ENCODE results near the gene DHRS7C.

The DHRS7C gene
- 0 reads per million in 2 donors for total RNA-seq

DNA sequence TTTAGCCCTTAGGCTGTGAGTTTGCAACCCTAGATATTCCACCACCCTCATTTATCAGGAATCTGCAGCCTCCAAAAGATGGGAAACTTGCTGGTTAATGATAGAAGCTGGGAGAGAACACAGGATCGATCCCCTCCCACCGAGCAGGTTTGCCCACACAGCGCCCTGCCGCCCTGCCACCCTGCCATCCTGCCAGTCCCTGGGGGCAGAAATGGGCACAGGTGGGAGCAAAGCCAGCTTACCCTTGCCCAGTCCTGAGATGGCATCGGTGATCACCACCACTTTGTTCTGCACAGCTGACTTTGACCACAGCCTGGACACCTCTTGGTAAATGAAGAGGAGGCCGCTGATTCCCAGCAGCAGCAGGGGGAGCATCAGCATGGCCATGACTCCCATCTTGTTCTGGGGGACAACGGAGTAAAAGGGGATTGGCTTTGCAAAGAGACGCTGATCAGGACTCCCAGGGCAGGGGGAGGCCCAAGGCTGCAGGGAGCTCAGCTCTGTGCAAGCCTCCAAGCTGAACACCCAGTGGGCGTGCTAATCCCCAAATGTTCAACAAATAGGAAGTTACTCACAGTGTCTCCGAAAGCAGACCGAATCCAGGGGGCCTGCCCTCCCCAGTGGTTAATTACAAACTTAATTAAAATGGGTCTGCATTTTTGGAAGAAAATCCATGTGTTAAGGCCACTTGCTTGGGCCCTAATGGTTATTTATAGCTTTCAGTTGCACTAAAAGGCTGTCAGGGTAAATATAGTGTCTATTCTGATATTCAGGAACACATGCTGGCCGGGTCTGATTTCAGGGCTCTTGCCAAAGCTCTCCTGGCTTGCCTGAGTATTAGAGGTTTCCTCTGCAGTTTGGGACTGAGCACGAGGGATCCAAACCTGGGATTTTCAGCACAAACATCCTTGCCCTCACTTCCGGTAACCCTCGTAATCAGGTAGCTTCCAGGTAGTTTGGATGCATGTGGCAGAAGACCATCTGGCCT is at the start of gene DHRS7C:
Gene DHRS7C, minus strand, starts transcription at position 704 of the 988 bp plus-strand sequence. Its CDS starts 308 bp downstream, at position 396.
- no peak for DNase-seq

GRCh38 chr17:9839433-9839832 is 48.0 kb upstream of the DHRS7C start:
- DNase-seq, result no peak

DNA sequence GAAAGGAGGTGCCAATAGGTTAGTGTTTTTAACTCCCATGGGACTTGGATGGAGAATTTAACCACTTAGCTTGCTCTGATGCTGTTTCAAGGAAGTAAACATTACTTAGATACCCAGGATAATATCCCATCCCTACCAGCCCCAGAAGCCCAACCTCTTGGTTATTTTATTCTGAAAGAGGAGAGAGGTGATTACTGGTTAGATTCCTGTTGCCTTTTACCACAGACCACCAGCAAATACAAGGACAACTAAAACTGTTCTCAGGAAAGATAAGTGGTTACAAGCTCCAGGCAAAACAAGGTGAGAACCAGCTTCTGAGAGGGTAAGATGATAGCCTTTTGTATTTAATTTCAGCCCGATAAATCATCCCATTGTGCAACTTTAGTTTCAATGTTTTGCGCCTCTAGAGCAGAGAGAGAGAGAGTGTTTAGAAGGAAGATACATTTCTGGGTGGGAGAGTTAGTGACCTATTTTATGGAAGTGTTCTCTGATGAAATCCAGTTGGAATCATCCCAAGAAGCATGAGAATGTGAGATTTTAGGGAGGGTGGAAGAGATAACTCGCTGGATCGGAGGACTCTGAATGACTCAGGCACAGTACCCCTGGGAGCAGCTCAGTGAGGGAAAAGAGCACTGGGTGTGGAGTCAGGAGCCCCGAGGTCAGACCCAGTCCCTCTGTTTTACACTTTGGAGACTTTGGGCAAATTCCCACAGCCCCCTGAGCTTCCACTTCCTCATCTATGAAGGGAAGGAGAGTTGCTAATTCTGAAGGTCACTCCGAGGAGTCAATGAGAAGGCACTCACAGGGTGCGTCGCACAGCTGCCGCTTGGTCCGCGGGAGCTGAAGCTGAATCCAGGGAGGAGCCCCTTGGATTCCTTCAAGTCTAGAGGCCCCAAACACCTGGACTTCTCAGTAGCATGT is 46.4 kb upstream of the DHRS7C start:
- DNase-seq, result no peak

- DNase-seq, result no peak
Observed at GRCh38 chr17:9833922-9834321, 42.5 kb upstream of the DHRS7C start.

- DNase-seq, result no peak
Observed at GRCh38 chr17:9830711-9831110, 39.3 kb upstream of the DHRS7C start.

- DNase-seq, result no peak
Observed at GRCh38 chr17:9829343-9829742, 38.0 kb upstream of the DHRS7C start.

DNA sequence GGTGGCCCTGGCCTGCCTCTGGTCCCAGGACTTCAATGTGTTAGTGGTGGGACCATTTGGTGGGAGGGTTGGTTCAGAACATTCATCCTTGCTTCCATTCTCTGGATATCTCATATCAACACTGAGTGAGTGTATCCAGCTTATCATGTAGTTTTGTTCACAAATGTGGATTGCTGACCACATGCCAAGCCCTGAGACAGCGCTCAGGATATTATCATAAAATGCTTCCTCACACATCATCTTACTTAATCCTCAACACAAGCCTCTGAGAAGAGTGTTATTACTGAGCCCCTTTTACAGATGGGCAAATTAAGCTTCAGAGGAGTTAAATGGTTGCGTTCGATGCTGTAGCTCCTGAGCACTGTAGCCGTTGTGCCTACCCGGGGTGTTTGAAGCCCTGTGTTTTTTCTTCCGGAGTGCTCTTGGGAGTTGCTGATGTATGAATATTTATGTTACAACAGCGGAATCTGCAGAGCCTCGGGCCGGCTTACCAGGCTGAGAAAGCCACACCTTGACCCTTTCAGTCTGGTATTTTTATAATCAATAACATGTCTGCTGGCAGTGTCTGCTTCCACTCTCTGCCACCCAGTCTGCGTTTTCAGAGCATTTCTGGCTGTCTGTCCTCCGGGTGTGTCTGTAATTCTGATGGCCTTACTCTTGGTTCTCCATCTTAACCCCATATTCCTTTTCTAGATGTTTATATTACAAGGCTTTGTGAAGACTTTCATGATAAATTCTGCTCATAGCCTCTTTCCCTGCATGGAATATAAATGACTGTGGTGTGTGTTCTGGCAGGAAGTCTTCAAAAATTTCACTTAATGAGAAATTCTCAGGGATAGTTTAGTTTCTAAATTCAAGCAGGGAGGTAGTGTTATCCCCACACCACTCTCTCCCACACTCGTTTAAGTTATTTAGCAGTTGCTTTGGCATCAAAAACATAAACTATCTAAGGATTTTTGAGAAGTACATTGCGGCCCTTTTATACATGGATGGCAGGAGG is 37.2 kb upstream of the DHRS7C start:
- no peak for DNase-seq

- no peak for DNase-seq
Observed at GRCh38 chr17:9825641-9826150, 34.3 kb upstream of the DHRS7C start, which contains the start of gene GLP2R. GLP2R (plus strand) TSS chr17:9825924; CDS start chr17:9826064, 140 bp downstream.

DNA sequence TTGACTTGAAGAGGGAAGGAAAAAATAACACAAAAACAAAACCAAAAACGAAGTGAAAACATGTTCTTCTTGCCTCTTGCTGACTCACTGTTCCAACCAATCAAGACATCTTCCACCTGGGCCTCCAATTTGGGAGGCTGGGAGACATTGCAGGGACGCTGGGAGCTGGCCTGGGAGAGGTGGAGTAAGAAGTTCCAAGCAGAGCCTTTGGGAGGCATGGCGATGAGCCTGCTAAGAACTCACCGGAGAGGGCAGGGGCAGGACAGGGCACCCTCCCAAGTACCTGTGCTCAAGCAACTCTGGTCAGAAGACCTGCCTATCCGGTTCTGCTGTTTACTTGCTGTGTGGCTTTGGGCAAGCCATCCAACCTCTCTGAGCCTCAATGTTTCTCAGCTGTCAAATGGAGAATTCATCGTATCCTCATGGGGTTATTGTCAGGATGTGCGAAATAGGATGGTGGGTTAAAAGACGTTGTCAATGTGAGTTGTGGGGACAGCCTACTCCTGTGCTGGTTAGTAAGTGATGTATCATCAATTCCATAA is 33.5 kb upstream of the DHRS7C start:
- DNase-seq, result no peak

GRCh38 chr17:9824094-9824493 is 32.7 kb upstream of the DHRS7C start:
- no peak for DNase-seq

GRCh38 chr17:9821921-9822320 is 30.5 kb upstream of the DHRS7C start, which contains the start of gene GSG1L2:
GSG1L2 (minus strand) TSS chr17:9822079; CDS start chr17:9822071, 8 bp downstream.
- DNase-seq, result no peak

DNA sequence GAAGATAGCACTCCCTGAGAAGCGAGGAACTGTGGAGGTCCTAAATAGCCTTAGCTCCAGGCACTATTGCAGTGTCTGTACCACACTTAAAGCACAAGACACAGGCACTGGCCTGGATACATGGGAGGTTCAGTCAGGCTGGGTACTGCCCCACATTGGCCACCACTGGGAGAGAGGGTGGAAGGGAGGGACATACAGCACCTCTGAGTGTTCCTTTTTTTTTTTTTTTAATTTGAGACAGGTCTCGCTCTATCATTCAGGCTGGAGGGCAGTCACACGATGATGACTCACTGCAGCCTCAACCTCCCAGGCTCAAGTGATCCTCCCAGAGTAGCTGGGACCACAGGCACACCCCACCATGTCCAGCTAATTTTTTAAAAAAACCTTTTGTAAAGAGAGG is 29.1 kb upstream of the DHRS7C start:
- DNase-seq, result no peak

GRCh38 chr17:9818760-9819159 is 27.4 kb upstream of the DHRS7C start:
- DNase-seq, result no peak

DNA sequence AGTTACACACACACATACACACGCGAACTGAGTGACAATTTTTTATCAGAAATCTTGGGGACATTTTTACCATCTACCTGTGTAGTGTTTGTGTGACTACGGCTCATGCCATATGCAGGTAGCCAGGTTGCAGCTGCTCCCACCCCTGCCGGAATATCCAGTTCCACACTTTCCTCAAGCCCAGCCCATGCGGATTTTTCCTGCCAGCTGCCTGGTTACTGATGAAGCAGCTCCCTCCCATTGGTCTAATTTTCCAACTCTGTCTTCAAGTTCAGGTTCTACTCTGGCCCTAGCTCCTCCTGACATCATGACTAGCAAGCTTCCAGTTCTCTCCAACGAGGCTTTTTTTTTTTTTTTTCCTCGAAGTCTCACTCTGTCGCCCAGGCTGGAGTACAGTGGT is 25.7 kb upstream of the DHRS7C start:
- DNase-seq, result no peak

- no peak for DNase-seq
Observed at GRCh38 chr17:9816472-9816871, 25.1 kb upstream of the DHRS7C start.

DNA sequence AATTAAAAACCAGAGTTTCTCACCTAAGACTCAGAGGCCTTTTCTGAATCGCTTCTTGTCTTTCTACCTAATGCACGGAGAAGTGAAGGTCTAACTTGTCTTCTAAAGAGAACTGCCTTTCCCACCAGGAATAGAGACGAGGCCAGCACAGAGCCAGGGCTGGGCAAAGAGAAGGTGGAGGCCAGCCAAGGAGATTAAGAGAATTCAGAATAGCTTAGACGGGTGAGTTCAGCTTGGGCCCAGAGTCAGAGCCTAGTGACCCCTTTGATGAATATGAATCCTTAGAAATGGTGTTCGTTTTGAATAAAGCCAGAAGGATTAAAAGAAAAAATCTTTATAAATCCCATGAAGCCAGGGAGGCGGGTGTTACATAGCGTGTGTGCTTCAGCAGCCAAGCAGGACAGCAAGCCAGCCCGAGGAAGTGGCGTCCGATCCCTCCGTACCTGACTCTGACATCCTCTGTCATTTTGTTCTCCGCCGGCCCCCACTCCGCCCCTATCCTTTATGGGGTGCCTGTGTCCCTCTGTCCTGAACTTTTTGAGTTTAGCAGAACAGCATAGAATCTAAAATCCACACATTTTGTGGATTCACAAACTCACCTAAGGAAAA is 23.0 kb upstream of the DHRS7C start:
- no peak for DNase-seq

DNA sequence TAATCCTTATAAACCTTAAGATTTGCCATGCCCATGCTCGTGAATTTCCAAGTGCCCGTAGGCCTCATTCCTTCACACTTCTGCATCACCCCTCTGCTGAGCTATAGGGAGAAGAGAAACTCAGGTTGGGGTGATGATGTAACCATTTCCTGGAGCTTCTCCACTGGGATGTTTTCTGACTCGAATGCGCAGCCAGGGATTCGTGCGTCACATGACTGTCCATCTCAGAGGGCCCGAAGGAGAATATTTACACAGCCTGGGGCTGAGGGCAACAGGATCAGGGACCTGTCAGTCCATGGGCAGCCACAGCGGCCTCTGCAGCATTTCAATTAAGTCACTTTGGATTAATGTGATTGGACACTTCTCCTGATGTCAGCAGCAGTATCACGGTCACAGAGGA is 21.8 kb upstream of the DHRS7C start:
- no peak for DNase-seq

DNA sequence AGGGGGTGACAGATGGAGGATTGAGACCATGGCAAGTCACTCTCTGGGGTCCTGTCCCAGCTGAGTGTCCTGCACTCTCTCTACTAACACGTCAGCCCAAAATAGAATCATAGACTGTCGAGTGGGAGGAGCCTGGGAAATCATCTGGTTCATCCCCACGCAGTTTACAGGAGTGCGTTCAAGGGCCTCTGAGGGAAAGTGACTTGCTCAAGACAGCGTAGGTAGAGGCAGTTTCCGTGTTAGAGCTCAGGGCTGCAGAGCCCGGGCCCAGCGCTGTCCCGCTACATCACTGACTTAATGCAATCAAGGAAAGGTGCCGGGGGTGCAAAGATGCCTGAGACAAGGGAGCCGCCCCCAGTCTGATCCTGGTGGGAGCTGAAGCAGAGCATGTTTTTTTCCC is 20.1 kb upstream of the DHRS7C start:
- DNase-seq, result no peak

DNA sequence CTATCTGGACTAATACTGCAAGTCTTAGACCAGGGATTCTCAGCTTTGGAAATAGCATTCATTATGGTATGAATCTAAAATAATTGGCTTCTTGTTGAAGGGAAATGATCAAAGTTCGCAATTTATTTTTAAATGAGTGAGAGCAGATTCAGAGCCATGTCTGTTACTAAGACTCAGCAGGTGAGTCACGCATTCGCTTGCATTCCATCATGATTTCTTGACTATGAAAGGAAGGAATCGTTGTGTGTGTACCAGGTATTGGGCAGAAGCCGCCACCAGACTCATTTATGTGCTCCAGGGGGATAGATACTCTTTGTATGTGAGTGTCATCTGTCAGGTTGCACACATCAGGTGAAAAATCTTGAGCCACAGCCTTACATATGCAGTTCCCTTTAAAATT is 19.7 kb upstream of the DHRS7C start:
- DNase-seq, result no peak

GRCh38 chr17:9810100-9810949 is 18.9 kb upstream of the DHRS7C start:
- no peak for DNase-seq

All from activated gamma-delta T cell (primary cell).